ENCODE data around the gene COX19.
"Not testable (repeated sequence)": the region's sequence is repeated elsewhere in the genome, so short reads cannot be mapped to it uniquely, and the experiment has no call there.

Gene COX19

GRCh38 chr7:1010226-1010625, 34.9 kb upstream of the COX19 start:
- Histone ChIP-seq H3K36me3 (ENCODE audit: control insufficient read depth, insufficient read depth, low read length) (peaks cover 7% of the 10 kb centered on the region), H3K9me3 (ENCODE audit: control insufficient read depth, low read length) (no peaks in the 10 kb centered on the region), H3K27me3 (replicated peaks; ENCODE audit: control insufficient read depth, insufficient read depth, low read length, poor library complexity, severe bottlenecking) (no peaks in the 10 kb centered on the region), H3K27ac (ENCODE audit: insufficient read depth, low read length, poor library complexity, severe bottlenecking) (no peak overlapping the region), H3K4me1 (ENCODE audit: control insufficient read depth, insufficient read depth, low read length, poor library complexity, severe bottlenecking) (peaks cover 5% of the 10 kb centered on the region), H3K4me3 (ENCODE audit: insufficient read depth, low read depth, low read length, poor library complexity, severe bottlenecking) (no peak overlapping the region)
- DNase-seq, result no peak

- H3K27ac ChIP-seq (ENCODE audit: insufficient read depth, low read length, poor library complexity, severe bottlenecking), result no peak overlapping the region
- H3K36me3 ChIP-seq (ENCODE audit: control insufficient read depth, insufficient read depth, low read length), result peaks cover 7% of the 10 kb centered on the region
- DNase-seq, result no peak
- H3K4me3 ChIP-seq (ENCODE audit: insufficient read depth, low read depth, low read length, poor library complexity, severe bottlenecking), result no peak overlapping the region
- no peaks in the 10 kb centered on the region for H3K9me3 ChIP-seq (ENCODE audit: control insufficient read depth, low read length)
- no peaks in the 10 kb centered on the region for H3K27me3 ChIP-seq (replicated peaks; ENCODE audit: control insufficient read depth, insufficient read depth, low read length, poor library complexity, severe bottlenecking)
- peaks cover 5% of the 10 kb centered on the region for H3K4me1 ChIP-seq (ENCODE audit: control insufficient read depth, insufficient read depth, low read length, poor library complexity, severe bottlenecking)
These were observed 34.4 kb upstream of the COX19 start for GRCh38 chr7:1009747-1010146.

- H3K9me3 ChIP-seq (ENCODE audit: control insufficient read depth, low read length), result no peaks in the 10 kb centered on the region
- peaks cover 5% of the 10 kb centered on the region for H3K4me1 ChIP-seq (ENCODE audit: control insufficient read depth, insufficient read depth, low read length, poor library complexity, severe bottlenecking)
- peaks cover 7% of the 10 kb centered on the region for H3K36me3 ChIP-seq (ENCODE audit: control insufficient read depth, insufficient read depth, low read length)
- DNase-seq, result no peak
- H3K27me3 ChIP-seq (replicated peaks; ENCODE audit: control insufficient read depth, insufficient read depth, low read length, poor library complexity, severe bottlenecking), result no peaks in the 10 kb centered on the region
- H3K4me3 ChIP-seq (ENCODE audit: insufficient read depth, low read depth, low read length, poor library complexity, severe bottlenecking), result no peak overlapping the region
- no peak overlapping the region for H3K27ac ChIP-seq (ENCODE audit: insufficient read depth, low read length, poor library complexity, severe bottlenecking)
These were observed 33.5 kb upstream of the COX19 start for GRCh38 chr7:1008733-1009363.

GRCh38 chr7:1007901-1008300, 32.6 kb upstream of the COX19 start:
- Histone ChIP-seq H3K9me3 (ENCODE audit: control insufficient read depth, low read length) (no peaks in the 10 kb centered on the region), H3K4me1 (ENCODE audit: control insufficient read depth, insufficient read depth, low read length, poor library complexity, severe bottlenecking) (peaks cover 5% of the 10 kb centered on the region), H3K27me3 (replicated peaks; ENCODE audit: control insufficient read depth, insufficient read depth, low read length, poor library complexity, severe bottlenecking) (no peaks in the 10 kb centered on the region), H3K36me3 (ENCODE audit: control insufficient read depth, insufficient read depth, low read length) (peaks cover 7% of the 10 kb centered on the region), H3K27ac (ENCODE audit: insufficient read depth, low read length, poor library complexity, severe bottlenecking) (no peak overlapping the region), H3K4me3 (ENCODE audit: insufficient read depth, low read depth, low read length, poor library complexity, severe bottlenecking) (no peak overlapping the region)
- no peak for DNase-seq

GRCh38 chr7:1005303-1005702, 30.0 kb upstream of the COX19 start:
- Histone ChIP-seq H3K27me3 (replicated peaks; ENCODE audit: control insufficient read depth, insufficient read depth, low read length, poor library complexity, severe bottlenecking) (no peaks in the 10 kb centered on the region), H3K4me3 (ENCODE audit: insufficient read depth, low read depth, low read length, poor library complexity, severe bottlenecking) (no peak overlapping the region), H3K36me3 (ENCODE audit: control insufficient read depth, insufficient read depth, low read length) (peaks cover 7% of the 10 kb centered on the region), H3K27ac (ENCODE audit: insufficient read depth, low read length, poor library complexity, severe bottlenecking) (no peak overlapping the region), H3K4me1 (ENCODE audit: control insufficient read depth, insufficient read depth, low read length, poor library complexity, severe bottlenecking) (no peaks in the 10 kb centered on the region), H3K9me3 (ENCODE audit: control insufficient read depth, low read length) (no peaks in the 10 kb centered on the region)
- DNase-seq, result no peak

GRCh38 chr7:1004018-1004852, 28.9 kb upstream of the COX19 start:
- H3K27me3 ChIP-seq (replicated peaks; ENCODE audit: control insufficient read depth, insufficient read depth, low read length, poor library complexity, severe bottlenecking), result no peaks in the 10 kb centered on the region
- no peak for DNase-seq
- H3K36me3 ChIP-seq (ENCODE audit: control insufficient read depth, insufficient read depth, low read length), result peaks cover 10% of the 10 kb centered on the region
- H3K4me1 ChIP-seq (ENCODE audit: control insufficient read depth, insufficient read depth, low read length, poor library complexity, severe bottlenecking), result no peaks in the 10 kb centered on the region
- H3K9me3 ChIP-seq (ENCODE audit: control insufficient read depth, low read length), result no peaks in the 10 kb centered on the region
- no peak overlapping the region for H3K27ac ChIP-seq (ENCODE audit: insufficient read depth, low read length, poor library complexity, severe bottlenecking)
- no peak overlapping the region for H3K4me3 ChIP-seq (ENCODE audit: insufficient read depth, low read depth, low read length, poor library complexity, severe bottlenecking)

GRCh38 chr7:1002445-1002844, 27.1 kb upstream of the COX19 start:
- not testable (repeated sequence) for H3K4me3 ChIP-seq (ENCODE audit: insufficient read depth, low read depth, low read length, poor library complexity, severe bottlenecking); H3K27ac ChIP-seq (ENCODE audit: insufficient read depth, low read length, poor library complexity, severe bottlenecking); H3K9me3 ChIP-seq (ENCODE audit: control insufficient read depth, low read length); H3K4me1 ChIP-seq (ENCODE audit: control insufficient read depth, insufficient read depth, low read length, poor library complexity, severe bottlenecking); DNase-seq; H3K27me3 ChIP-seq (replicated peaks; ENCODE audit: control insufficient read depth, insufficient read depth, low read length, poor library complexity, severe bottlenecking)
- H3K36me3 ChIP-seq (ENCODE audit: control insufficient read depth, insufficient read depth, low read length), result peaks cover 12% of the 10 kb centered on the region

GRCh38 chr7:1002026-1002425, 26.7 kb upstream of the COX19 start:
- DNase-seq; H3K27ac ChIP-seq (ENCODE audit: insufficient read depth, low read length, poor library complexity, severe bottlenecking); H3K27me3 ChIP-seq (replicated peaks; ENCODE audit: control insufficient read depth, insufficient read depth, low read length, poor library complexity, severe bottlenecking); H3K9me3 ChIP-seq (ENCODE audit: control insufficient read depth, low read length); H3K4me3 ChIP-seq (ENCODE audit: insufficient read depth, low read depth, low read length, poor library complexity, severe bottlenecking); H3K4me1 ChIP-seq (ENCODE audit: control insufficient read depth, insufficient read depth, low read length, poor library complexity, severe bottlenecking): not testable (repeated sequence)
- H3K36me3 ChIP-seq (ENCODE audit: control insufficient read depth, insufficient read depth, low read length), result peaks cover 13% of the 10 kb centered on the region

- not testable (repeated sequence) for H3K9me3 ChIP-seq (ENCODE audit: control insufficient read depth, low read length); H3K4me1 ChIP-seq (ENCODE audit: control insufficient read depth, insufficient read depth, low read length, poor library complexity, severe bottlenecking); H3K27ac ChIP-seq (ENCODE audit: insufficient read depth, low read length, poor library complexity, severe bottlenecking); H3K4me3 ChIP-seq (ENCODE audit: insufficient read depth, low read depth, low read length, poor library complexity, severe bottlenecking); DNase-seq; H3K27me3 ChIP-seq (replicated peaks; ENCODE audit: control insufficient read depth, insufficient read depth, low read length, poor library complexity, severe bottlenecking)
- peaks cover 11% of the 10 kb centered on the region for H3K36me3 ChIP-seq (ENCODE audit: control insufficient read depth, insufficient read depth, low read length)
These were observed 25.9 kb upstream of the COX19 start for GRCh38 chr7:1001069-1001770.
